KMS-11 (cell line): ENCODE data around the gene P4HB.

Source experiments
- H2AFZ ChIP-seq: fragments of 200-600 bp; sonication (generic); 2 replicates; pipeline ENCODE4 v1.6.1; 2016; ENCODE audit warnings: antibody characterized with exemption, mixed run types, low read depth
- H3K27ac ChIP-seq: fragments of 200-600 bp; sonication (generic); 2 replicates; pipeline ENCODE4 v1.6.1; 2016; ENCODE audit warnings: mild to moderate bottlenecking, mixed run types
- H3K27me3 ChIP-seq: fragments of 200-600 bp; sonication (generic); 2 replicates; pipeline ENCODE4 v1.6.1; 2017; ENCODE audit warnings: mild to moderate bottlenecking, low read depth, mixed run types, moderate library complexity; ENCODE audit not compliant: insufficient read depth
- H3K36me3 ChIP-seq: fragments of 200-600 bp; sonication (generic); 2 replicates; pipeline ENCODE4 v1.6.1; 2017; ENCODE audit warnings: mild to moderate bottlenecking, mixed run types; ENCODE audit not compliant: insufficient read depth
- H3K4me1 ChIP-seq: fragments of 200-600 bp; sonication (generic); 2 replicates; pipeline ENCODE4 v1.6.1; 2016; ENCODE audit warnings: mild to moderate bottlenecking, low read depth, mixed run types; ENCODE audit not compliant: poor library complexity, severe bottlenecking
- H3K4me2 ChIP-seq: fragments of 200-600 bp; sonication (generic); 2 replicates; pipeline ENCODE4 v1.7.0; 2016; ENCODE audit warnings: mild to moderate bottlenecking, mixed run types
- H3K4me3 ChIP-seq: fragments of 200-600 bp; sonication (generic); IDR thresholded peaks from 2 replicates; pipeline ENCODE4 v1.6.1; 2017; ENCODE audit warnings: low read depth, low read length, mixed read lengths; ENCODE audit not compliant: insufficient read depth
- H3K79me2 ChIP-seq: fragments of 200-600 bp; sonication (generic); 2 replicates; pipeline ENCODE4 v1.6.1; 2016; ENCODE audit warnings: low read depth, mixed run types; ENCODE audit not compliant: insufficient read depth
- H3K9ac ChIP-seq: fragments of 200-600 bp; sonication (generic); 2 replicates; pipeline ENCODE4 v1.6.1; 2016; ENCODE audit warnings: mild to moderate bottlenecking, mixed run types
- H4K20me1 ChIP-seq: fragments of 200-600 bp; sonication (generic); 2 replicates; pipeline ENCODE4 v1.6.1; 2016; ENCODE audit warnings: mild to moderate bottlenecking, mixed run types; ENCODE audit not compliant: insufficient read depth
- CTCF ChIP-seq: fragments of 200-600 bp; sonication (generic); conservative IDR thresholded peaks from 2 replicates; pipeline ENCODE4 v1.6.1; 2017; ENCODE audit warnings: low read depth, mild to moderate bottlenecking, antibody characterized with exemption, low read length, moderate library complexity, mixed read lengths

Gene P4HB

GRCh38 chr17:81858967-81859905 lies 1.1 kb downstream of the P4HB start:
- peak overlapping the region; percentile 43 for H3K4me3 ChIP-seq
- H3K27me3 ChIP-seq = no peaks in the 10 kb centered on the region
- peak overlapping the region; percentile 97 for H3K4me2 ChIP-seq
- H2AFZ ChIP-seq = no peak overlapping the region
- peak overlapping the region; percentile 80; the same call in 1 of the 2 replicates for H3K9ac ChIP-seq
- H4K20me1 ChIP-seq = peaks cover 15% of the 10 kb centered on the region
- peaks cover 40% of the 10 kb centered on the region for H3K4me1 ChIP-seq
- H3K36me3 ChIP-seq = peaks cover 14% of the 10 kb centered on the region; the same call in 1 of the 2 replicates
- TF ChIP-seq CTCF = no peak
- H3K27ac ChIP-seq = peak overlapping the region; percentile 54; the same call in 1 of the 2 replicates
- H3K79me2 ChIP-seq = peaks cover 86% of the 10 kb centered on the region

GRCh38 chr17:81858170-81858966 lies 2.0 kb downstream of the P4HB start:
- Histone ChIP-seq H3K4me2 (peak overlapping the region; percentile 97), H3K9ac (no peak overlapping the region; the same call in 1 of the 2 replicates), H3K27me3 (no peaks in the 10 kb centered on the region), H3K4me3 (no peak overlapping the region), H3K36me3 (peaks cover 21% of the 10 kb centered on the region; the same call in 1 of the 2 replicates), H3K79me2 (peaks cover 86% of the 10 kb centered on the region), H3K27ac (no peak overlapping the region), H4K20me1 (peaks cover 15% of the 10 kb centered on the region), H2AFZ (no peak overlapping the region), H3K4me1 (peaks cover 33% of the 10 kb centered on the region)
- TF ChIP-seq CTCF = no peak

GRCh38 chr17:81854974-81855774 lies 5.2 kb downstream of the P4HB start:
- H4K20me1 ChIP-seq = peaks cover 15% of the 10 kb centered on the region

More at GRCh38 chr17:81854974-81855774, 5.2 kb downstream of the P4HB start:
- no peak overlapping the region for H3K4me2 ChIP-seq
- H3K79me2 ChIP-seq = peaks cover 82% of the 10 kb centered on the region
- H3K4me3 ChIP-seq = no peak overlapping the region
- no peak; the same call in 1 of the 2 replicates for TF ChIP-seq CTCF
- no peak overlapping the region for H2AFZ ChIP-seq
- H3K27me3 ChIP-seq = no peaks in the 10 kb centered on the region
- no peak overlapping the region for H3K27ac ChIP-seq
- peaks cover 37% of the 10 kb centered on the region; the same call in 1 of the 2 replicates for H3K36me3 ChIP-seq
- H3K4me1 ChIP-seq = peaks cover 18% of the 10 kb centered on the region
- no peak overlapping the region for H3K9ac ChIP-seq
